WTC11 (cell line): Measurements from ENCODE around the gene SLC25A26. TPM values are rescaled to one million over a fixed set of nuclear protein-coding genes. Genes with fewer than 3 reads are reported as not detected.

Experiments used
- ATAC-seq: fragments of 200-7000 bp; cut with Tn5 transposase; 2 replicates; pipeline ENCODE4 v1.10.0; 2021; ENCODE audit warnings: mild to moderate bottlenecking, moderate library complexity
- CTCF ChIA-PET: fragments of 300-600 bp; sonication (Branson Sonifier 250); formaldehyde crosslinking; loops from one replicate; lab custom pipeline; 2021; ENCODE audit warnings: antibody characterized with exemption; lab: Charles Lee
- POLR2A ChIA-PET: fragments of 350-600 bp; sonication (Branson Sonifier 250); formaldehyde crosslinking; loops from one replicate; lab custom pipeline; 2021; ENCODE audit warnings: antibody characterized with exemption; lab: Charles Lee
- DNase-seq: peaks from one replicate; pipeline ENCODE4 v3.0.0; 2021; ENCODE audit warnings: low spot score
- H3K27ac Mint-ChIP-seq: 2 replicates; pipeline ENCODE4 v1.8.0; 2021; ENCODE audit warnings: mixed read lengths
- H3K27me3 Mint-ChIP-seq: 2 replicates; pipeline ENCODE4 v1.8.0; 2021; ENCODE audit warnings: low read depth, mild to moderate bottlenecking, moderate library complexity, mixed read lengths
- H3K36me3 Mint-ChIP-seq: 2 replicates; pipeline ENCODE4 v1.8.0; 2021; ENCODE audit warnings: mixed read lengths
- H3K4me1 Mint-ChIP-seq: 2 replicates; pipeline ENCODE4 v1.8.0; 2022; ENCODE audit warnings: mixed read lengths
- H3K4me3 Mint-ChIP-seq: 2 replicates; pipeline ENCODE4 v1.8.0; 2021; ENCODE audit warnings: mild to moderate bottlenecking, moderate library complexity, mixed read lengths
- H3K9me3 Mint-ChIP-seq: 2 replicates; pipeline ENCODE4 v1.8.0; 2021; ENCODE audit warnings: mixed read lengths
- ATF1 ChIP-seq: sonication (generic); formaldehyde crosslinking; IDR thresholded peaks from 2 replicates; pipeline ENCODE4 v1.8.1; 2023; ENCODE audit warnings: mild to moderate bottlenecking, moderate library complexity, missing genetic modification reagents
- E2F5 ChIP-seq: sonication (generic); formaldehyde crosslinking; IDR thresholded peaks from 2 replicates; pipeline ENCODE4 v1.8.1; 2022; ENCODE audit warnings: mild to moderate bottlenecking, moderate library complexity, missing genetic modification reagents
- ERG ChIP-seq: fragments of 250-450 bp; sonication (Bioruptor Pico); IDR thresholded peaks from 2 replicates; pipeline ENCODE4 v1.8.0; 2021; ENCODE audit warnings: mild to moderate bottlenecking
- FOXP4 ChIP-seq: sonication (generic); formaldehyde crosslinking; IDR thresholded peaks from 2 replicates; pipeline ENCODE4 v1.8.0; 2022; ENCODE audit warnings: mild to moderate bottlenecking, missing genetic modification reagents
- HMGA2 ChIP-seq: fragments of 250-450 bp; sonication (Bioruptor Pico); IDR thresholded peaks from 2 replicates; pipeline ENCODE4 v1.4.0; 2021; ENCODE audit warnings: mild to moderate bottlenecking, moderate library complexity
- STAT6 ChIP-seq: sonication (generic); formaldehyde crosslinking; conservative IDR thresholded peaks from 2 replicates; pipeline ENCODE4 v1.8.1; 2023; ENCODE audit warnings: mild to moderate bottlenecking, low read depth, missing genetic modification reagents, moderate library complexity
- TP53 ChIP-seq: sonication (generic); formaldehyde crosslinking; IDR thresholded peaks from 2 replicates; pipeline ENCODE4 v1.8.1; 2023; ENCODE audit warnings: mild to moderate bottlenecking, missing genetic modification reagents
- ZNF219 ChIP-seq: sonication (generic); formaldehyde crosslinking; IDR thresholded peaks from 2 replicates; pipeline ENCODE4 v1.8.0; 2023; ENCODE audit warnings: missing genetic modification reagents, mild to moderate bottlenecking, borderline replicate concordance
- ZNF396 ChIP-seq: fragments of 250-450 bp; sonication (Bioruptor Pico); IDR thresholded peaks from 2 replicates; pipeline ENCODE4 v1.8.0; 2021; ENCODE audit warnings: mild to moderate bottlenecking, moderate library complexity, borderline replicate concordance
- total RNA-seq: library from RNA; stranded (reverse); gene quantifications from 3 replicates; pipeline ENCODE4 v1.2.3, GENCODE V29; 2021
- TF ChIP-seq, protein P1 (sequence below): fragments of 250-450 bp; sonication (Bioruptor Pico); IDR thresholded peaks from 2 replicates; pipeline ENCODE4 v1.9.0; 2021; ENCODE audit warnings: mild to moderate bottlenecking
- TF ChIP-seq, protein P2 (sequence below): sonication (generic); formaldehyde crosslinking; IDR thresholded peaks from 2 replicates; pipeline ENCODE4 v1.8.0; 2023; ENCODE audit warnings: missing genetic modification reagents, mild to moderate bottlenecking, borderline replicate concordance
- TF ChIP-seq, protein P3 (sequence below): sonication (generic); formaldehyde crosslinking; IDR thresholded peaks from 2 replicates; pipeline ENCODE4 v1.8.0; 2023; ENCODE audit warnings: missing genetic modification reagents
- TF ChIP-seq, protein P4 (sequence below): fragments of 250-450 bp; sonication (Bioruptor Pico); IDR thresholded peaks from 2 replicates; pipeline ENCODE4 v2.1.2; 2022; ENCODE audit warnings: mild to moderate bottlenecking, moderate library complexity
- TF ChIP-seq, protein P5 (sequence below): fragments of 250-450 bp; sonication (Bioruptor Pico); IDR thresholded peaks from 2 replicates; pipeline ENCODE4 v1.9.0; 2021; ENCODE audit warnings: mild to moderate bottlenecking
- TF ChIP-seq, protein P6 (sequence below): sonication (generic); formaldehyde crosslinking; IDR thresholded peaks from 2 replicates; pipeline ENCODE4 v1.8.1; 2022; ENCODE audit warnings: missing genetic modification reagents, borderline replicate concordance

Gene SLC25A26
- total RNA-seq, 1 experiment from 2014 or later = 29.1 TPM

DNA sequence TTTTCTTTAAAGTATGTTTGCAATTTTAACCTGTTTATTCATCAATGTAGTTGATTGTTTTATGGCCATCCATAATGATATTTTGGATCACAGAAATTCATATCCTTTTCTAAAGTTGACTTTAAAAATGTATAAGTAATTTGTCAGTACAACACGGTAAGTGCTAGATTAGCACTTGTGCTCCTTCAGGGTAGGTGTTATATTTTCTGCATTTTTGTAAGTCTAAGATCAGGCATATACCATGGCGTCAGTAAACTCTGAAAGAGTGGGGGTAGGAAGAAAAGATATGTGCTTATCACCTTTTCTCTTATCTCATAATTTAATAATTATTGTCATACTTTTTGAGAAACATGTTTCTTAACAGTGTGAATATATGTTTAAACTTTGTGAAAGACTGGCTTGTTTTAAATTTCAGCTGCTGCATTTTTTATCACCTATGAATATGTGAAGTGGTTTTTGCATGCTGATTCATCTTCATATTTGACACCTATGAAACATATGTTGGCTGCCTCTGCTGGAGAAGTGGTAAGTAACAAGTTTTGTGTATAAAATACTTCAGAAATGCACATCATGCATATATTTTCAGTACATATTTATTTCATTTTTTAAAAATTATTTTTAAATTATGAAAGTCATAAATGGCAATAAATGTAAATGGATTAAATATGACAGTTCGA lies 22.1 kb downstream of the SLC25A26 start (continued):
- TF ChIP-seq, protein P1, sequence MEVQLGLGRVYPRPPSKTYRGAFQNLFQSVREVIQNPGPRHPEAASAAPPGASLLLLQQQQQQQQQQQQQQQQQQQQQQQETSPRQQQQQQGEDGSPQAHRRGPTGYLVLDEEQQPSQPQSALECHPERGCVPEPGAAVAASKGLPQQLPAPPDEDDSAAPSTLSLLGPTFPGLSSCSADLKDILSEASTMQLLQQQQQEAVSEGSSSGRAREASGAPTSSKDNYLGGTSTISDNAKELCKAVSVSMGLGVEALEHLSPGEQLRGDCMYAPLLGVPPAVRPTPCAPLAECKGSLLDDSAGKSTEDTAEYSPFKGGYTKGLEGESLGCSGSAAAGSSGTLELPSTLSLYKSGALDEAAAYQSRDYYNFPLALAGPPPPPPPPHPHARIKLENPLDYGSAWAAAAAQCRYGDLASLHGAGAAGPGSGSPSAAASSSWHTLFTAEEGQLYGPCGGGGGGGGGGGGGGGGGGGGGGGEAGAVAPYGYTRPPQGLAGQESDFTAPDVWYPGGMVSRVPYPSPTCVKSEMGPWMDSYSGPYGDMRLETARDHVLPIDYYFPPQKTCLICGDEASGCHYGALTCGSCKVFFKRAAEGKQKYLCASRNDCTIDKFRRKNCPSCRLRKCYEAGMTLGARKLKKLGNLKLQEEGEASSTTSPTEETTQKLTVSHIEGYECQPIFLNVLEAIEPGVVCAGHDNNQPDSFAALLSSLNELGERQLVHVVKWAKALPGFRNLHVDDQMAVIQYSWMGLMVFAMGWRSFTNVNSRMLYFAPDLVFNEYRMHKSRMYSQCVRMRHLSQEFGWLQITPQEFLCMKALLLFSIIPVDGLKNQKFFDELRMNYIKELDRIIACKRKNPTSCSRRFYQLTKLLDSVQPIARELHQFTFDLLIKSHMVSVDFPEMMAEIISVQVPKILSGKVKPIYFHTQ = no peak
- TF ChIP-seq E2F5 (CRISPR knock-in tag) = no peak
- TF ChIP-seq FOXP4 (CRISPR knock-in tag) = no peak
- TF ChIP-seq, protein P2, sequence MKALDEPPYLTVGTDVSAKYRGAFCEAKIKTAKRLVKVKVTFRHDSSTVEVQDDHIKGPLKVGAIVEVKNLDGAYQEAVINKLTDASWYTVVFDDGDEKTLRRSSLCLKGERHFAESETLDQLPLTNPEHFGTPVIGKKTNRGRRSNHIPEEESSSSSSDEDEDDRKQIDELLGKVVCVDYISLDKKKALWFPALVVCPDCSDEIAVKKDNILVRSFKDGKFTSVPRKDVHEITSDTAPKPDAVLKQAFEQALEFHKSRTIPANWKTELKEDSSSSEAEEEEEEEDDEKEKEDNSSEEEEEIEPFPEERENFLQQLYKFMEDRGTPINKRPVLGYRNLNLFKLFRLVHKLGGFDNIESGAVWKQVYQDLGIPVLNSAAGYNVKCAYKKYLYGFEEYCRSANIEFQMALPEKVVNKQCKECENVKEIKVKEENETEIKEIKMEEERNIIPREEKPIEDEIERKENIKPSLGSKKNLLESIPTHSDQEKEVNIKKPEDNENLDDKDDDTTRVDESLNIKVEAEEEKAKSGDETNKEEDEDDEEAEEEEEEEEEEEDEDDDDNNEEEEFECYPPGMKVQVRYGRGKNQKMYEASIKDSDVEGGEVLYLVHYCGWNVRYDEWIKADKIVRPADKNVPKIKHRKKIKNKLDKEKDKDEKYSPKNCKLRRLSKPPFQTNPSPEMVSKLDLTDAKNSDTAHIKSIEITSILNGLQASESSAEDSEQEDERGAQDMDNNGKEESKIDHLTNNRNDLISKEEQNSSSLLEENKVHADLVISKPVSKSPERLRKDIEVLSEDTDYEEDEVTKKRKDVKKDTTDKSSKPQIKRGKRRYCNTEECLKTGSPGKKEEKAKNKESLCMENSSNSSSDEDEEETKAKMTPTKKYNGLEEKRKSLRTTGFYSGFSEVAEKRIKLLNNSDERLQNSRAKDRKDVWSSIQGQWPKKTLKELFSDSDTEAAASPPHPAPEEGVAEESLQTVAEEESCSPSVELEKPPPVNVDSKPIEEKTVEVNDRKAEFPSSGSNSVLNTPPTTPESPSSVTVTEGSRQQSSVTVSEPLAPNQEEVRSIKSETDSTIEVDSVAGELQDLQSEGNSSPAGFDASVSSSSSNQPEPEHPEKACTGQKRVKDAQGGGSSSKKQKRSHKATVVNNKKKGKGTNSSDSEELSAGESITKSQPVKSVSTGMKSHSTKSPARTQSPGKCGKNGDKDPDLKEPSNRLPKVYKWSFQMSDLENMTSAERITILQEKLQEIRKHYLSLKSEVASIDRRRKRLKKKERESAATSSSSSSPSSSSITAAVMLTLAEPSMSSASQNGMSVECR (CRISPR knock-in tag) = no peak
- TF ChIP-seq, protein P3, sequence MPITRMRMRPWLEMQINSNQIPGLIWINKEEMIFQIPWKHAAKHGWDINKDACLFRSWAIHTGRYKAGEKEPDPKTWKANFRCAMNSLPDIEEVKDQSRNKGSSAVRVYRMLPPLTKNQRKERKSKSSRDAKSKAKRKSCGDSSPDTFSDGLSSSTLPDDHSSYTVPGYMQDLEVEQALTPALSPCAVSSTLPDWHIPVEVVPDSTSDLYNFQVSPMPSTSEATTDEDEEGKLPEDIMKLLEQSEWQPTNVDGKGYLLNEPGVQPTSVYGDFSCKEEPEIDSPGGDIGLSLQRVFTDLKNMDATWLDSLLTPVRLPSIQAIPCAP = no peak
- TF ChIP-seq, all 79 proteins: peak for 0

- H3K27me3 Mint-ChIP-seq = no peaks in the 10 kb centered on the region
- POLR2A ChIA-PET = no interaction called here
- ATAC-seq (no peak), DNase-seq (no peak)
- no peak overlapping the region for H3K4me3 Mint-ChIP-seq
- no peaks in the 10 kb centered on the region for H3K9me3 Mint-ChIP-seq
- no peak overlapping the region for H3K27ac Mint-ChIP-seq
- CTCF ChIA-PET = interaction anchor here (1.2 kb wide), 1 partner anchor 13 kb away, joined by 4 read pairs; no protein-coding TSS in a partner anchor
- H3K36me3 Mint-ChIP-seq = peaks cover 11% of the 10 kb centered on the region
- no peaks in the 10 kb centered on the region for H3K4me1 Mint-ChIP-seq
- TF ChIP-seq ATF1 (CRISPR knock-in tag) (no peak), HMGA2 (no peak), TP53 (CRISPR knock-in tag) (no peak), ZNF219 (CRISPR knock-in tag) (no peak), STAT6 (no peak), ZNF396 (CRISPR knock-in tag) (no peak), ERG (CRISPR knock-in tag) (no peak)
- TF ChIP-seq, protein P4, sequence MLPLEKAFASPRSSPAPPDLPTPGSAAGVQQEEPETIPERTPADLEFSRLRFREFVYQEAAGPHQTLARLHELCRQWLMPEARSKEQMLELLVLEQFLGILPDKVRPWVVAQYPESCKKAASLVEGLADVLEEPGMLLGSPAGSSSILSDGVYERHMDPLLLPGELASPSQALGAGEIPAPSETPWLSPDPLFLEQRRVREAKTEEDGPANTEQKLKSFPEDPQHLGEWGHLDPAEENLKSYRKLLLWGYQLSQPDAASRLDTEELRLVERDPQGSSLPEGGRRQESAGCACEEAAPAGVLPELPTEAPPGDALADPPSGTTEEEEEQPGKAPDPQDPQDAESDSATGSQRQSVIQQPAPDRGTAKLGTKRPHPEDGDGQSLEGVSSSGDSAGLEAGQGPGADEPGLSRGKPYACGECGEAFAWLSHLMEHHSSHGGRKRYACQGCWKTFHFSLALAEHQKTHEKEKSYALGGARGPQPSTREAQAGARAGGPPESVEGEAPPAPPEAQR (CRISPR knock-in tag) = no peak
- TF ChIP-seq, protein P5, sequence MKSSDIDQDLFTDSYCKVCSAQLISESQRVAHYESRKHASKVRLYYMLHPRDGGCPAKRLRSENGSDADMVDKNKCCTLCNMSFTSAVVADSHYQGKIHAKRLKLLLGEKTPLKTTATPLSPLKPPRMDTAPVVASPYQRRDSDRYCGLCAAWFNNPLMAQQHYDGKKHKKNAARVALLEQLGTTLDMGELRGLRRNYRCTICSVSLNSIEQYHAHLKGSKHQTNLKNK = no peak
- TF ChIP-seq, protein P6, sequence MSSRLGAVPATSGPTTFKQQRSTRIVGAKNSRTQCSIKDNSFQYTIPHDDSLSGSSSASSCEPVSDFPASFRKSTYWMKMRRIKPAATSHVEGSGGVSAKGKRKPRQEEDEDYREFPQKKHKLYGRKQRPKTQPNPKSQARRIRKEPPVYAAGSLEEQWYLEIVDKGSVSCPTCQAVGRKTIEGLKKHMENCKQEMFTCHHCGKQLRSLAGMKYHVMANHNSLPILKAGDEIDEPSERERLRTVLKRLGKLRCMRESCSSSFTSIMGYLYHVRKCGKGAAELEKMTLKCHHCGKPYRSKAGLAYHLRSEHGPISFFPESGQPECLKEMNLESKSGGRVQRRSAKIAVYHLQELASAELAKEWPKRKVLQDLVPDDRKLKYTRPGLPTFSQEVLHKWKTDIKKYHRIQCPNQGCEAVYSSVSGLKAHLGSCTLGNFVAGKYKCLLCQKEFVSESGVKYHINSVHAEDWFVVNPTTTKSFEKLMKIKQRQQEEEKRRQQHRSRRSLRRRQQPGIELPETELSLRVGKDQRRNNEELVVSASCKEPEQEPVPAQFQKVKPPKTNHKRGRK (CRISPR knock-in tag) = no peak
These were observed 27.8 kb downstream of the SLC25A26 start for GRCh38 chr3:66248641-66249040.
